NCI-H1417 treated with DMSO at 0.1 percent for 48 hours (cell line): ENCODE measurements around the gene XKR7.
"Not testable (repeated sequence)": the region's sequence is repeated elsewhere in the genome, so short reads cannot be mapped to it uniquely, and the experiment has no call there.

ENCODE experiments used
- DNase-seq: peaks from one replicate; lab custom pipeline; 2025; lab: John Stamatoyannopoulos, UW

XKR7 gene

DNA sequence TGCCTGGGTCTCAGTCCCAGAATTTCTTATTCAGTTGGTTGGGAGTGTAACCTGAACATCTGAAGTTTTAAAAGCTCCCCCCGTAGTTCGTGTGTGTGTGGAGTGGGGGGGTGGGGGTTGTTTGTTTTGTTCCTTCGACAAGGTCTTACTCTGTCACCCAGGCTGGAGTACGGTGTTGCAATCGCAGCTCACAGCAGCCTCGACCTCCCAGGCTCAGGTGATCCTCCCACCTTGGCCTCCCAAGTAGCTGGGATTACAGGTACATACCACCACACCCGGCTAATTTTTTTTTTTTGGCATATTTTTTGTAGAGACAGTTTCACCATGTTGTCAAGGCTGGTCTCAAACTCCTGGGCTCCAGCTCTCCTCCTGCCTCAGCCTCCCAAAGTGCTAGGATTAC is 45.4 kb downstream of the XKR7 start:
- no peak for DNase-seq

DNA sequence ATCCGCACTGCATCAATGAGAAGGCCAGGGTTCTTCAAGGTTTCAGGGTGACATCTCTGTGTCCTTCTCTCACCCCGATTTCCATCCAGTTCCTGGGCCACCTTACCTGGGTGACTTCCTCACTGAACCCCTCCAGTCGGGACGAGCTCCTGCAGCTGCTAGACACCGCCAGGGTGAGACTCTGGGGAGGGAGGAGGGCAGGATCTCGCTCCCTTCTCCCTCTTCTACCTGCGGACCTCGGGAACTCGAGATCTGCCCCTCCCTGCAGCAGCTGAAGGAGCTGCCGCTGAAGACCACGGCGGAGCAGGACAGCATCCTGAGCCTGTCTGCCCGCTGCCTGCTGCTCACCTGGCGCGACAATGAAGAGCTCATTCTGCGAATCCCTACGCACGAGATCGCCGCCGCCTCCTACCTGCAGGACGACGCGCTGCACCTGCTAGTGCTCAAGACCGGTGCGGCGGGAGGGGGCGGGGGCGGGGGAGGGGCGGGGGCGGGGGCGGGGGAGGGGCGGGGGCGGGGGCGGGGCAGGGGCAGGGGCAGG is 49.8 kb downstream of the XKR7 start:
- peak; percentile 81 for DNase-seq

DNA sequence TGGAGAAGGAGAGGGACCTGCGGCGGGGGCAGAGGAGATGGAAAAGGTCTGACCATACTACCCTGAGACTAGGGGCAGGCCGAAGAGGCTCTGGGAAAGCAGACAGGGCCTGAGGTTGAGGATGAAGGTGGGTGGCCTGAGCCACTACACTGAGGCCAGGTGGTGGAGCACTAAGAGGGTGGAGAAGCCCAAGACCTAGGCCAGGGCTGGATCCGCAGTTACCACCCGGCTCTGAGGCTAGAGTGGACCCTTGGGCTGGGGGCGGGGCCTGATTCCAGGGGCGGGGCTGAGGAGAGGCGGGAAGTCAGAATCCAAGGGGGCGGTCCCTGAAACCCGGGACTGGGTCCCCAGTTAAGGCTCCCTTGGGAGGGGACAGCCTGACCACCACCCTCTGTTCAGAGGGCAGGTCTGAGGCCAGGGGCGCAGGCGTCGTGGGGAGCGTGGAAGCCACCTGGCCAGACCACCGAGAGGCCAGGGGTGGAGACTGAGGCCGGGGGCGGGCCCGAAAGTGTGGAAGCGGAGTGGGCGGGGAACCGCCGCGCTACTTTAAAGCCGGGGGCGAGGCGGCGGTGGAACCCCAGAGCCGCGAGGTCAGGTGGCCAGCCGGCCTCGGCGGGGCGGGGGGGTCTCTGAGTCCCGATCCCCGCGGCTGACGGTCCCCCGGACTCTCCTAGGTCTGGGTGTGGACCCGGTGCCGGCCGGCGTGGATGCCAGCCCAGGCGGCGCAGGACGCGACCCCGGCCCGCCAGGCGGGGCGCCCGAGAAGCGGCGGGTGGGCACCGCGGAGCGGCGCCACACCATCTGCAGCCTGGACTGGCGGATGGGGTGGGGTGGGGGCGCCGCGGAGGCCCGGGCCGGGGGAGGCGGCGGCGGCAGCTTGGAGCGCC is 50.6 kb downstream of the XKR7 start:
- DNase-seq = peak; percentile 81

DNA sequence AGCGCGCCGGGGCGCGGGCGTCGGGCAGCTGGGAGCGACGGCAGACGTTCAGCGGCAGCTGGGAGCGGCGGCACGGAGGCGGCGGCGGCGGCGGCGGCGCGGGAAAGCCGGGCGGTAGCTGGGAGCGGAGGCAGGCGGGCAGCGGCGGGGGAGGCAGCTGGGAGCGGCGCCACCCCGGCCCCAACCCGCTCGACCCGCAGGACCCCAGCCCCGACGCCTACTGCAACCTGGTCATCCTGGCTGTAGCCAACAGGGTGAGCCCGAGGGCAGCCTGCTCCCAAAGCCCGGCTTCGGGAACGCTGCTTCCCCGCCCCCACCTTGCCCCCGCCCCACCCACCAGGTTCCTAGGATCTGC is 51.2 kb downstream of the XKR7 start:
- no peak for DNase-seq

DNA sequence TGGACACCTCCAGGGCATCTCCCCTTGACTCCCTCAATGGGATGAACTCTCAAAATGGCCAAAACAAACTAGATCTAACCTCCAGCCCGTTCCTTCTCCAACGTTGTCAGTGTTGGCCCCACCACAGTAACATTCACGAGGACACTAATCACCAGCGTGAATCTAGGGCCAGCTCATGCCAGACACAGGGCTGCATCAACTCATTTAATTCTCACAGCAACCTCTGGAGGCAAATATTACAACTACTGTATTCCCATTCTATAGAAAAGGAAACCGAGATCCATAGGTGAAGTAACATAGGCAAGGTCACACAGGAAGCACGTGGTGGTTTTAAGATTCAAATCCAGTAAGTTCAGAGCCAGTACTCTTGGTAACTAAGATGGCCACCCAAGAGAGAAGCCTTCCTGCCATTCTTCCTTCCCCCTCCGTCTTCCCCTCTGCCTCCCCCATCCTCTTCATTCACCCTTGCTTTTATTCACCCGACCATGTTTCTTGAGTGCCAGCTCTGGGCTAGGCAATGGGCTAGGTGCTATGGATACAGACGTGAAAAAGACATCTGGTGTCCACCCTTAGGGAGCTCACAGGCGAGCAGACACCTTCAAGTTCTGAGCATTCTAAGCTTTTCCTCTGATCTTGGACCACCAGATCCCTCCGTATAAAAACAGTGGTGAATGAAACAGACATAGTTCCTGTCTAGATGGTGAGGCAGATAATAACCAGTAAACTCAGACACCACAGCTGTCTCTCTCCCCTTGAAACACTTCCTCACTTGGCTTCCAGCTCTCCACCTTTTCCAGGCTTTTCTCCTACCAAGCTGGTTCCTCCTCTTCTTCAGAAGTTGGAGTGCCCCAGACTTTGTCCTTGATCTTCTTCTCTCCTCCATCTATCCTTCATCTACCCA is 51.9 kb downstream of the XKR7 start:
- DNase-seq = no peak

DNA sequence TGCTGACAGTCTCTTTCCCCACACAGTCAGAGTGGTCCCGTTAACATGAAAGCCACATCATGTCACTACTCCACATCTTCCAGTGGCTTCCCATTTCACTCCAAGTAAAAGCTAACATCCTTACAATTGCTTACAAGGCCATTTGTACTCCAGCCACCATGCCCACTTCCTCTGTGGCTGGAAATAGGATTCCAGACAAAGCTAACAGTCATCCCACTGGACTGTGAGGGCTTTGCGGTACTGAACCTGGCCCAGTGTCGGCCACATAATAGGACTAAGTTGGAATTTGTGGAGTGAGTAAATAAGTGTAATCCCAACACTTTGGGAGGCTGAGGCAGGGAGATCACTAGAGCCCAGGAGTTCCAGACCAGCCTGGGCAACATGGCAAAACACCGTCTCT is 53.1 kb downstream of the XKR7 start:
- DNase-seq = no peak

DNA sequence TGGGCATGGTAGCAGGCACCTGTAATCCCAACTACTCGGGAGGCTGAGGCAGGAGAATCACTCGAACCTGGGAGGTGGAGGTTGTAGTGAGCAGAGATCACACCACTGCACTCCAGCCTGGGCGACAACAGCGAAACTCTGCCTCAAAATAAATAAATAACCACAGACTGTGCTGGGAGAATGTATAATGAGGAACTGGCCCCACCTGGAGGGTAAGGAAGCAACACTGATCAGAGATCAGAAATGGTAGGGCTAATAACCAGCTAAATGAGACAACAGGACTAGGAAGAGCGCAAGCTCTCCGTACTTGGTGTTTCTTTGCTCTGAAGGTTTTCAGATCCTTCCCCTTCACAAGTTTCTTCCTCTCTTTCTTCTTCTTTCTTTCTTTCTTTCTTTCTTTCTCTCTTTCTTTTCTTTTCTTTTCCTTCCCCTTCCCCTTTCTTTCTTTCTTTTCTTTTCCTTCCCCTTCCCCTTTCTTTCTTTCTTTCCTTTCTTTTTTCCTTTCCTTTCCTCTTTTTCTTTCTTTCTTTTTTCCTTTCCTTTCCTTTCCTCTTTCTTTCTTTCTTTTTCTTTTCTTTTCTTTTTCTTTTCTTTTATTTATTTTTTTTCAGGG is 56.8 kb downstream of the XKR7 start:
- DNase-seq = no peak

DNA sequence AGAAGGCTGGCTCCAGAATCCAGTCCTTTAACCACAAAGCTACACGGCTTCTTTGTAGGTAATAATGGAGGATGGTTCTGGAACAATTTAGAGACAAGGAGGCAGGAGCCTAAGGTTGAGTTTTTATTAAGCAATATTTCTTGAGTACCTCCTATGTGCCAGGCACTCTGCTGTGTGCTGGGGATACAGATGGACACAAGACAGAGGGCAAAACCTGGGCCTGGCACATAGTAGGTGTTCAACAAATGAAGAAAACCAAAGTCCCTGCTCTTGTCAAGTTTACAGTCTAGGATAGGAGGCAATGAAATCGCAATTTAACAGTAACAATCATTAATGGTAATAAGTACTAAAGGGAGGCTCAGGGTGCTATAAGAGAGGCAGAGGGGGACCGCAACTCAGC is 59.7 kb downstream of the XKR7 start:
- DNase-seq = no peak

DNA sequence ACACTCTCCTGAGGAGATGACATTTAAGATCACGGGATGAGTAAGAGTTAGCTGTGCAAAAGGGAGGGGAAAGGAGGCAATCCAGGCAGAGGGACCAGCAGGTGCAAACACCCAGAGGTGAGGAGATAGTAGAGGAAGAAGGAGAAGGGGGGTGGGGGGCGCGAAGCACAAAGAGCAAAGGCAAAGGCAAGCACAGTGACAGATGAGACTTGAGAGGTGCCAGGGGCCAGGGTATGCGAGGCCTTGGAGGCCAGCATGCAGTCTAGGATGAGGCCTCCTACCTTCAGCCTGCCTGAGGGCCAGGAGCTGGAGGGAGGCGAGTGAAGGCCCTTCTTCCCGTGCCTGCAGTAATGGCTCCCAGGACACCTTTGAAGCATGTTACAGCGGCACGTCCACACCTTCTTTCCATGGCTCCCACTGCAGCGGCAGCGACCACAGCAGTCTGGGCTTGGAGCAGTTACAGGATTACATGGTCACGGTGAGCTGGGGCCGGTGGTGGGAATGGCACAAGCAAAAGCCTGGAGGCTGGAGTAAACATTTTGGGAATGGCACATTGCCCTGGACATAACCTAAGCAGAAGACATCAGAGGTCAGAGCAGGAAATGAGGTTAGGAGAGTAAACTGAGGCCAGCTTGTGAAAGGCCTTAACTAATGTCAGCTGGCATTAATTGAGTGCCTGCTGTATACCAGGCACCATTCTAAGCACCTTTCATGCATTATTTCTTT is 60.9 kb downstream of the XKR7 start:
- DNase-seq = no peak

DNA sequence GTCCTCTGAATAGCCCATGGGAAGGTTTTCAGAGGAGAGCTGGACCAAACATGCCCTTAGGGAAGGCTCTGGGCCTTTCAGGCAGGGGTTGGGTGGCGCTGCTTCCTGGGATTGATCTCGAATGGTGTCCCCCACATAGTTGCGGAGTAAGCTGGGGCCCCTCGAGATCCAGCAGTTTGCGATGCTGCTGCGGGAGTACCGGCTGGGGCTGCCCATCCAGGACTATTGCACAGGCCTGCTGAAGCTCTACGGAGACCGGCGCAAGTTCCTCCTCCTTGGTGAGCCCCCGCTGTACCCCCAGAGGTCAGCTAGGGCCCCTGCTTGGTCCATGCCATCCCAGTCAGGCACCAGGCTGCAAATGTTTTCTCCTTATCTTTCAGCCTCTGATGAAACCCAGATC is 61.6 kb downstream of the XKR7 start:
- DNase-seq = no peak

DNA sequence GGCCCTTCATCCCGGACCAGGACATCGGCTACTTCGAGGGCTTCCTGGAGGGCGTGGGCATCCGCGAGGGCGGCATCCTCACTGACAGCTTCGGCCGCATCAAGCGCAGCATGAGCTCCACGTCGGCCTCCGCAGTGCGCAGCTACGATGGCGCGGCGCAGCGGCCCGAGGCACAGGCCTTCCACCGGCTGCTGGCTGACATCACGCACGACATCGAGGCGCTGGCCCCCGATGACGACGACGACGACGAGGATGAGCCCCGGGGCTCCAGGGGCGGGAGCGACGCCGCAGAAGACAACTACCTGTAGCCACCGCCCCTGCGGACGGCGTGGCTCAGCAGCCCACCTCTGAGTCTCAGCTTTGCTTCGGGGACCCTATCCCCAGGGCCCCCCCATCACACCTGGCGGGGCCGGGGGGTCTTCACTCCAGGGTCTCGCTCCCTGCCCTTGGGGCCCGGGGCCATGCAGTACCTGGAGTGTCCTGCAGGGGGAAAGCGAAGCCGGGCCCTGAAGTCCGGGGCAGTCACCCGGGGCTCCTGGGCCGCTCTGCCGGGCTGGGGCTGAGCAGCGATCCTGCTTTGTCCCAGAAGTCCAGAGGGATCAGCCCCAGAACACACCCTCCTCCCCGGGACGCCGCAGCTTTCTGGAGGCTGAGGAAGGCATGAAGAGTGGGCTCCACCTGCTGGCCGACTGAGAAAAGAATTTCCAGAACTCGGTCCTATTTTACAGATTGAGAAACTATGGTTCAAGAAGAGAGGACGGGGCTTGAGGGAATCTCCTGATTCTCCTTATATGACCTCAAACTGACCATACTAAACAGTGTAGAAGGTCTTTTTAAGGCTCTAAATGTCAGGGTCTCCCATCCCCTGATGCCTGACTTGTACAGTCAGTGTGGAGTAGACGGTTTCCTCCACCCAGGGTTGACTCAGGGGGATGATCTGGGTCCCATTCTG is 63.3 kb downstream of the XKR7 start:
- DNase-seq = peak; percentile 16

DNA sequence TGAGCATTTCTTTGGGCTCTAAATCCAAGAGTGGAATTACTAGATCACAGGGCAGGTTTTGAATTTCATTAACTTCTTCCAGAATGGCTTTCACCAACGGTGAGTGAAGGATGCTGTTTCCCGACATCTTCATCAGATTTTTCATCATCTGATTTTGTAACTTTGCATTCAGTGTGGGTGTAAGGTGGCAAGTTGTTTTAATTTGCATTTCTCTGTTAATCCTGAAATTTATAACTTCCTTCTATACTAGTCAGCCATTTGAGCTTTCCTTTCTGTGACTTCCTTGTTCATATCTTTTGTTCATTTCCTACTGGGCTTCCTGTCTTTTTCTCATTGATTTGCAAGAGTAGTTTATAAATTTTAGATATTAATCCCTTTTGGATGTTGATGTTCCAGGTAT is 65.4 kb downstream of the XKR7 start:
- DNase-seq = no peak

DNA sequence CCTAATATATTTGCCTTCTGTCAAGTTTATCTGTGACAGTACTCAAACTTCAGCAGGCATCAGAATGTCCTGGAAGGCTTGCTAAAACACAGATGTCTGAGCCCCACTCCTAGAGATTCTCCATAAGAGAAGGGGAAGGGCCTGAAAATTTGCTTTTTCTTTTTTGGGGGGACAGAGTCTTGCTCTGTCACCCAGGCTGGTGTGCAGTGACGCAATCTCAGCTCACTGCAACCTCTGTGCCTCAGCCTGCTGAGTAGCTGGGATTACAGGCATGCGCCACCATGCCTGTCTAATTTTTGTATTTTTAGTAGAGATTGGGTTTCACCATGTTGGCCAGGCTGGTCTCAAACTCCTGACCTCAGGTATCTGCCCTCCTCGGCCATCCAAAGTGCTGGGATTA is 65.8 kb downstream of the XKR7 start:
- not testable (repeated sequence) for DNase-seq

DNA sequence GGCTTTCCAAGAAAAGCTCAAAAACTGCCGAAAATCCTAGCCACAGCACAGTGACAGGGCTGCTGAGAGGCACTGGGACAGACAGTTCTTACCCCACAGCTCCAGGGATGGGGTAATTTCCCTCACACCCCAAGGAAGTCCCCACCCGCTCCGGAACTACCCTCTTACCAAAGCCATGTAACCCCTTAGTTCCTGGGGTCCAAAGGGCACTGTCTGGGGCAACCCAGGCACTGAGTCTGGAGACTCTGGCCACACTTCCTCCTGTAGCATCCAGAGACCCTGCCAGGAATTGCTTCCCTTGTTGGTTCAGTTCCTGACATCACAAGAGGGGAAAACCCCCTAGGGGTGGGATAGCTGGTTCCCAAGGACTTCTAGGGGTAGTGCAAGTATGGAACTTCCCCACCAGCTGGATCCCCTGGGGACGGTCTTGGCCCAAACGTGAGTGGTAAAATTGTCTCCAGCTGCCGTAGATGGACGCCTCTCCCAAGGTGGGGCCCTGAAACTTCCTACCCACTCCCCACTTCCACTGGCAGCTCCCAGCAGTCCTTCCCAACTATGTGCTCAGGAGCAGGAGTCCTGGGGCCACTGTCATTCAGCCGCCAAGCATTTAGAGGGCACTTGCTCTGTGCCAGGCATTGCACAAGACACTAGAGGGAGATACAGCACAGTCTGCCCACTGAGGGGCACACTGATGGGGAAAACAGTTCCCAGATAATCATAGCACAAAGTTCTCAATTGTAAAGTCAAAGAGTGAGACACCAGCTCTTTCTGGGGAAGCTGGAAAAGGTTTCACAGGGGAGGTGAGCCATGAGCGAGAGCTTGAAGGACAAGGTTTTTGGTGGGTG is 66.9 kb downstream of the XKR7 start:
- DNase-seq = no peak

DNA sequence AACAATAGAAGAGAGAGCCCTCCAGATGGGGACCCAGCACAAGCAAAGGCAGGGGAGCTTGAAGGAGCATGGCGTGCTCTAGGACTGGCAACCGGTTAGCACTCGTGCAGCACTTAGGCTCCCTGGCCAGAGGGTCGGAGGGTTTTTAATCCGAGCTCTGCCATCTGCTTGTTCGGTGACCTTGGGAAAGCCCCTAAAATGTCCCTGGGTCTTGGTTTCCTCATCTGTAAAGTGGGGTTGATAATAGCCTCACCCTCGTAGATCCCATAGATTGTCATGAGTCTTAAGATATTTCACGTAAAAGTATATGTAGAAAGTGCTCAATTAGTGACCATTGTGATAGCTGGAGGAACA is 67.5 kb downstream of the XKR7 start:
- DNase-seq = no peak

DNA sequence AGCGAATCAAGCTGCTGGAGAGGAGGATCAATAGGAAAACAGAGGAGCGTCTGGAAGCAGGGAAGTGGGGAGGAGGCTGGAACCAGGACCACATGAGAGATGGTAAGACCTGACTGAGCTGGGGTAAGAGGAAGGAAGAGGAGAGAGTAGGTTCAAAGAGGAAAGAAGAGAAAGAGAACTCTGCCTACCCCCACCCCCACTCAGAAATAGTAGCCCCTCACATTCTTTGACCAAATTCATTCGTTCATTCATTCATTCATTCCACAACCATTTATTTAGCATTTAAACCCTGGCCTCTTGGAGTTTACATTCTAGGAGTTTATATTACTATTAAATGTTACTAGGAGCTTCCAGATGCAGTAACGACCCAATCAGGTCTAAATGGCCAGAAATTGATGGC is 68.3 kb downstream of the XKR7 start:
- no peak for DNase-seq

DNA sequence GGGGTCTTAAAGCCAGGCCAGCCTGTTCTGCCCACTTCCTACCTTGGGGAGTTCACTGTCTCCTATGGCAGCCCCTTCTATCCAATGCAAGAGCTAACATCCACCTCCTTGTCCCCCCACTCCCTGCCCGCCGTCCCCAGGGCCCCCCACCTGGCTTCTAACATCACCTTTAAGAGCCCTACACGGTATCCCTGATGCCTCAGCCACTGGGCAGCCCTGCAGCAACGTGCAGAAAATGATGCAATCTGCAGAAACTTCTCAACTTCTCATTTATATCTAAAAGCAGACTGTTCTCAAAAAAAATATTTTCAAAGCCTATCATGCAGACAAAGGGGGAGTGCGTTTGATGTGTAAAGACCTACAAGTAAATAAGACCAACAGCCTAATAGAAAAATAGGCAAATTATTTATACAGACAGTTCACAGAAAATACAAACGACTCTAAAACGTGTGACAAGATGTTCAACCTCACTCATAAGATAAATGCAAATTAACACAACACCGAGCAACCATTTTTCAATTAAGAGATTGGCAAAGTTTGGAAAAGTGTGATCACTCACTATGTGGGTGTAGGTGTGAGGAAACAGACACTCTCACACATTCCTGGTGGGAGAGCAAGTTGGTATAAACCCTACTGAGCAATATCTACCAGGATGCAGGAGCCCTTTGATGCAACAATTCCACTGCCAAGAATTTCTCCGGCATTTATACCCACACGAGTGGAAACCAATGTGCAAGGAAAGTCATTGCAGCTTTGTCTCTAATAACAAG is 69.0 kb downstream of the XKR7 start:
- no peak for DNase-seq

DNA sequence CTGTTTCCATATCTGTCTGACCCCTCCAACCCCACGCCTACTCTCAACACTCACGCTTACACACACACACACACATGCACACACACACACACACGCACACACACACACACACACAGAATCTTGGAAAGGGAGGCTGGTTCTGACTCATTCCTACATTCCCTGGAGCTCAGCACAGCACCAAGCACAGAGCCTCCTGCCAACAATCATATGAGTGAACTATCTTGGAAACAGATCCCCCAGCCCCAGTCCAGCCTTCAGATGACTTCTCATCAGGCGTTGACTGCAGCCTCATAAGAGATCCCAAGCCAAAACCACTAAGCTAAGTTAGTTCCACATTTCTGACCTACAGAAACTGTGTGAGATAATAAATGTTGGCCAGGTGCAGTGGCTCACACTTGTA is 70.0 kb downstream of the XKR7 start:
- no peak for DNase-seq
